Ovary (tissue), 3 donors: ENCODE results near the gene CDK11A.
"Not testable (repeated sequence)": the region's sequence is repeated elsewhere in the genome, so short reads cannot be mapped to it uniquely, and the experiment has no call there.

Source experiments
- CTCF ChIP-seq, 3 donors: fragments of 450-650 bp in 2 of 3; fragments of 200-600 bp in 1 of 3; IDR thresholded peaks; one replicate each; pipeline versions ENCODE4 v1.5.1 to v1.8.0; 2016 to 2022; ENCODE audit warnings: antibody characterized with exemption in 3 of 3, mild to moderate bottlenecking in 1 of 3
- EP300 ChIP-seq: sonication (generic); formaldehyde crosslinking; IDR thresholded peaks from one replicate; pipeline ENCODE4 v1.6.1; 2017; ENCODE audit warnings: antibody characterized with exemption
- POLR2A ChIP-seq: fragments of 450-650 bp; IDR thresholded peaks from one replicate; pipeline ENCODE4 v1.6.1; 2017; ENCODE audit warnings: antibody characterized with exemption, mild to moderate bottlenecking, moderate library complexity
- donor health status: DM: no; HTN: no; CAD: no.

- not testable (repeated sequence) for TF ChIP-seq CTCF (IDR thresholded peaks at IDR 0.05); POLR2A; EP300
Observed at GRCh38 chr1:1705623-1706022, 18.5 kb downstream of the CDK11A start.
